HCT116 (cell line): ENCODE results near the gene BBS7. TPM values are rescaled to one million over a fixed set of nuclear protein-coding genes. Genes with fewer than 3 reads are reported as not detected.

Experiments used
- ATAC-seq: fragments of 200-7000 bp; cut with Tn5 transposase; 2 replicates; pipeline ENCODE4 v1.9.1; 2020; ENCODE audit warnings: mild to moderate bottlenecking, moderate library complexity
- BruUV-seq: library from RNA; stranded (reverse); fragments of 400-500 nt; replicated peaks from 2 replicates; lab custom pipeline; 2021; lab: Mats Ljungman, UMichigan
- CTCF ChIA-PET: fragments of 300-600 bp; sonication (Branson Sonifier 250); formaldehyde crosslinking; loops from one replicate; lab custom pipeline; 2021; ENCODE audit warnings: antibody characterized with exemption; lab: Charles Lee
- POLR2A ChIA-PET: fragments of 300-600, 350-600 bp; sonication (Branson Sonifier 250); formaldehyde crosslinking; loops from one replicate; lab custom pipeline; 2021; ENCODE audit warnings: antibody characterized with exemption; lab: Charles Lee
- RAD21 ChIA-PET, 2 experiments: fragments of 300-600 bp; sonication (Branson Sonifier 250); formaldehyde crosslinking; loops; one replicate each; lab custom pipeline; 2023; ENCODE audit warnings: low total read pairs in 2 of 2; ENCODE audit not compliant: uncharacterized antibody in 2 of 2, unreplicated experiment in 2 of 2, low non-redundant PET in 1 of 2; lab: Charles Lee
- DNase-seq: peaks from one replicate; pipeline ENCODE4 v3.0.0-alpha.2; 2010; ENCODE audit warnings: low read depth, low spot score
- H2AFZ ChIP-seq: fragments of 200-600 bp; shearing (Covaris generic), sonication (generic); 2 replicates; pipeline ENCODE4 v1.6.1; 2017; ENCODE audit warnings: low read depth, mixed run types, mixed read lengths, antibody characterized with exemption, low read length; ENCODE audit not compliant: poor library complexity, severe bottlenecking
- H3K27ac ChIP-seq: 2 replicates; pipeline ENCODE4 v1.5.1; 2012; ENCODE audit warnings: low read depth, low read length
- H3K27me3 ChIP-seq: fragments of 200-600 bp; sonication (generic); 2 replicates; pipeline ENCODE4 v1.6.1; 2016; ENCODE audit warnings: mixed run types, low read length, mixed read lengths; ENCODE audit not compliant: insufficient read depth
- H3K36me3 ChIP-seq, 2 experiments: fragments of 200-500 bp in 1 of 2; fragments of 200-600 bp in 1 of 2; sonication (Bioruptor generic) in 1 of 2; sonication (generic) in 1 of 2; 2 replicates each; pipeline versions ENCODE4 v1.5.1 to v1.6.1; 2014 to 2016; ENCODE audit warnings: low read length in 2 of 2, inconsistent platforms in 1 of 2, mixed read lengths in 1 of 2, mixed run types in 1 of 2; ENCODE audit not compliant: insufficient read depth in 2 of 2, control insufficient read depth in 1 of 2
- H3K4me1 ChIP-seq, 2 experiments: fragments of 200-600 bp in 1 of 2; sonication (generic) in 1 of 2; 2 replicates each; pipeline versions ENCODE4 v1.5.1 to v1.6.1; 2012 to 2017; ENCODE audit warnings: low read length in 2 of 2, inconsistent platforms in 1 of 2, mild to moderate bottlenecking in 1 of 2, mixed read lengths in 1 of 2, mixed run types in 1 of 2, moderate library complexity in 1 of 2; ENCODE audit not compliant: insufficient read depth in 2 of 2, control insufficient read depth in 1 of 2
- H3K4me2 ChIP-seq: fragments of 200-600 bp; sonication (generic); 2 replicates; pipeline ENCODE4 v1.6.1; 2017; ENCODE audit warnings: mixed run types, low read length, mixed read lengths
- H3K4me3 ChIP-seq, 2 experiments: fragments of 200-600 bp in 1 of 2; sonication (generic) in 1 of 2; replicated peaks in 1 of 2; 2 replicates each; pipeline ENCODE4 v1.5.1; 2011 to 2016; ENCODE audit warnings: low read length in 2 of 2, control low read depth in 1 of 2, low read depth in 1 of 2, mild to moderate bottlenecking in 1 of 2, mixed read lengths in 1 of 2, mixed run types in 1 of 2
- H3K79me2 ChIP-seq: fragments of 200-600 bp; sonication (generic); 2 replicates; pipeline ENCODE4 v1.6.1; 2017; ENCODE audit warnings: mild to moderate bottlenecking, mixed run types, low read length, moderate library complexity, mixed read lengths; ENCODE audit not compliant: insufficient read depth
- H3K9ac ChIP-seq: fragments of 200-600 bp; sonication (generic); 2 replicates; pipeline ENCODE4 v1.6.1; 2016; ENCODE audit warnings: low read length, mixed read lengths
- H3K9me2 ChIP-seq: fragments of 200-600 bp; sonication (generic), shearing (Covaris generic); 2 replicates; pipeline ENCODE4 v1.6.1; 2017; ENCODE audit warnings: mixed run types, mild to moderate bottlenecking, moderate library complexity; ENCODE audit not compliant: insufficient read depth
- H3K9me3 ChIP-seq, 2 experiments: fragments of 200-500 bp in 1 of 2; fragments of 200-600 bp in 1 of 2; sonication (Bioruptor generic) in 1 of 2; sonication (generic) in 1 of 2; 2 replicates each; pipeline ENCODE4 v1.6.1; 2014 to 2017; ENCODE audit warnings: low read length in 2 of 2, mixed read lengths in 2 of 2, inconsistent platforms in 1 of 2, low read depth in 1 of 2, mild to moderate bottlenecking in 1 of 2, mixed run types in 1 of 2, moderate library complexity in 1 of 2; ENCODE audit not compliant: control insufficient read depth in 1 of 2, insufficient read depth in 1 of 2
- H4K20me1 ChIP-seq: fragments of 200-600 bp; sonication (generic), shearing (Covaris generic); 2 replicates; pipeline ENCODE4 v1.6.1; 2017; ENCODE audit warnings: mixed run types, mild to moderate bottlenecking, moderate library complexity; ENCODE audit not compliant: insufficient read depth
- CEBPB ChIP-seq: IDR thresholded peaks from 2 replicates; pipeline ENCODE4 v1.6.1; 2012; ENCODE audit warnings: low read depth
- ELF1 ChIP-seq: IDR thresholded peaks from 2 replicates; pipeline ENCODE4 v1.6.1; 2012; ENCODE audit warnings: low read depth, borderline replicate concordance
- EZH2 ChIP-seq: fragments of 200-600 bp; sonication (generic); IDR thresholded peaks from 2 replicates; pipeline ENCODE4 v1.6.1; 2017; ENCODE audit warnings: antibody characterized with exemption, mixed run types
- FOSL1 ChIP-seq: IDR thresholded peaks from 2 replicates; pipeline ENCODE4 v1.6.1; 2012; ENCODE audit warnings: low read depth
- POLR2AphosphoS5 ChIP-seq: IDR thresholded peaks from 2 replicates; pipeline ENCODE4 v1.6.1; 2011; ENCODE audit warnings: mild to moderate bottlenecking, low read depth, low read length, moderate library complexity
- RAD21 ChIP-seq: IDR thresholded peaks from 2 replicates; pipeline ENCODE4 v1.6.1; 2012; ENCODE audit warnings: low read depth, mild to moderate bottlenecking
- REST ChIP-seq: IDR thresholded peaks from 2 replicates; pipeline ENCODE4 v1.6.1; 2012; ENCODE audit warnings: low read depth
- SIN3A ChIP-seq: IDR thresholded peaks from 2 replicates; pipeline ENCODE4 v1.6.1; 2012; ENCODE audit warnings: low read depth
- SP1 ChIP-seq: IDR thresholded peaks from 2 replicates; pipeline ENCODE4 v1.6.1; 2012; ENCODE audit warnings: low read depth
- SRF ChIP-seq: IDR thresholded peaks from 2 replicates; pipeline ENCODE4 v1.6.1; 2012; ENCODE audit warnings: low read depth
- ZFX ChIP-seq: fragments of 450-650 bp; IDR thresholded peaks from 2 replicates; pipeline ENCODE4 v1.6.1; 2017
- intact Hi-C: fragments of 100-400 bp; cut with micrococcal nuclease; formaldehyde crosslinking; loops from 2 replicates; pipeline ENCODE4 v1.10.0; 2022
- total RNA-seq: library from RNA; stranded (reverse); gene quantifications from one replicate; pipeline ENCODE4 v1.2.1, GENCODE V29; 2021; ENCODE audit not compliant: unreplicated experiment

Gene BBS7
- total RNA-seq, 1 experiment from 2014 or later, result 22.9 TPM

- RAD21 ChIA-PET, result no interaction called here
- BruUV-seq, result no TSS peak
- H3K79me2 ChIP-seq, result peaks cover 97% of the 10 kb centered on the region
- H3K4me3 ChIP-seq, result no peak overlapping the region
- H2AFZ ChIP-seq, result no peak overlapping the region
- H3K9me2 ChIP-seq, result no peaks in the 10 kb centered on the region
- no peaks in the 10 kb centered on the region for H3K27me3 ChIP-seq
- POLR2A ChIA-PET, result no interaction called here
- H3K27ac ChIP-seq, result no peak overlapping the region
- no peak overlapping the region for H3K9ac ChIP-seq
- no peak for ATAC-seq
- peaks cover 71 to 74% of the 10 kb centered on the region in 2 experiments for H3K36me3 ChIP-seq
- DNase-seq, result no peak
- H3K4me1 ChIP-seq, result peaks cover 0 to 8% of the 10 kb centered on the region in 2 experiments; a peak in 2 of 4 replicates
- intact Hi-C loops, result no loop called here
- CTCF ChIA-PET, result no interaction called here
- H4K20me1 ChIP-seq, result peaks cover 20% of the 10 kb centered on the region; the same call in 1 of the 2 replicates
- no peak overlapping the region for H3K4me2 ChIP-seq
- no peaks in the 10 kb centered on the region for H3K9me3 ChIP-seq
- TF ChIP-seq SP1 (no peak), CEBPB (no peak), FOSL1 (no peak), ELF1 (no peak), SRF (no peak), SIN3A (no peak)
- TF ChIP-seq, all 23 proteins: peak for 0
Observed at GRCh38 chr4:121818215-121818614, 52.1 kb downstream of the BBS7 start.

GRCh38 chr4:121817701-121818100 lies 52.6 kb downstream of the BBS7 start:
- no peak for ATAC-seq
- Histone ChIP-seq H3K4me2 (no peak overlapping the region), H3K9me3 (no peaks in the 10 kb centered on the region), H3K9me2 (no peaks in the 10 kb centered on the region), H3K36me3 (peaks cover 74 to 78% of the 10 kb centered on the region in 2 experiments), H3K9ac (no peak overlapping the region), H2AFZ (no peak overlapping the region), H3K79me2 (peaks cover 92% of the 10 kb centered on the region), H3K27me3 (no peaks in the 10 kb centered on the region), H4K20me1 (peaks cover 20% of the 10 kb centered on the region; the same call in 1 of the 2 replicates), H3K27ac (no peak overlapping the region), H3K4me3 (no peak overlapping the region), H3K4me1 (peaks cover 0 to 8% of the 10 kb centered on the region in 2 experiments; a peak in 2 of 4 replicates)
- ChIA-PET POLR2A (no interaction called here), RAD21 (no interaction called here), CTCF (no interaction called here)
- no TSS peak for BruUV-seq
- no peak for DNase-seq
- intact Hi-C loops, result no loop called here
- TF ChIP-seq ELF1 (no peak), SIN3A (no peak), REST (no peak), SRF (no peak), ZFX (no peak), RAD21 (no peak), POLR2AphosphoS5 (no peak; the same call in 1 of the 2 replicates), EZH2 (no peak)
